Calu3 (cell line): ENCODE measurements around the gene PCDH19. TPM values are rescaled to one million over a fixed set of nuclear protein-coding genes. Genes with fewer than 3 reads are reported as not detected.
"Not testable (repeated sequence)": the region's sequence is repeated elsewhere in the genome, so short reads cannot be mapped to it uniquely, and the experiment has no call there.

Experiments
- BruUV-seq: library from RNA; stranded (reverse); fragments of 400-500 nt; replicated peaks from 2 replicates; lab custom pipeline; 2021; lab: Mats Ljungman, UMichigan
- CTCF ChIA-PET: fragments of 300-600 bp; sonication (Branson Sonifier 250); formaldehyde crosslinking; loops from one replicate; lab custom pipeline; 2022; ENCODE audit warnings: antibody characterized with exemption; lab: Charles Lee
- DNase-seq: peaks from one replicate; pipeline ENCODE4 v3.0.0; 2022
- H3K27ac Mint-ChIP-seq: one replicate; pipeline ENCODE4 v1.8.0; 2022; ENCODE audit warnings: mixed read lengths; ENCODE audit not compliant: unreplicated experiment
- H3K27me3 Mint-ChIP-seq: one replicate; pipeline ENCODE4 v1.8.0; 2022; ENCODE audit warnings: mixed read lengths; ENCODE audit not compliant: unreplicated experiment
- H3K36me3 Mint-ChIP-seq: one replicate; pipeline ENCODE4 v1.8.0; 2022; ENCODE audit warnings: mild to moderate bottlenecking, moderate library complexity, mixed read lengths; ENCODE audit not compliant: insufficient read depth, unreplicated experiment
- H3K4me1 Mint-ChIP-seq: one replicate; pipeline ENCODE4 v1.8.0; 2022; ENCODE audit warnings: mild to moderate bottlenecking, low read depth, mixed read lengths; ENCODE audit not compliant: unreplicated experiment
- H3K4me3 Mint-ChIP-seq: one replicate; pipeline ENCODE4 v1.8.0; 2022; ENCODE audit warnings: mild to moderate bottlenecking, low read depth, moderate library complexity, mixed read lengths; ENCODE audit not compliant: unreplicated experiment
- H3K9me3 Mint-ChIP-seq: one replicate; pipeline ENCODE4 v1.8.0; 2022; ENCODE audit warnings: low read depth, mixed read lengths; ENCODE audit not compliant: unreplicated experiment
- intact Hi-C: fragments of 100-400 bp; cut with micrococcal nuclease; formaldehyde crosslinking; loops from one replicate; pipeline ENCODE4 v1.10.0; 2022; ENCODE audit not compliant: unreplicated experiment
- total RNA-seq: library from RNA; stranded (reverse); gene quantifications from 2 replicates; pipeline ENCODE4 v1.2.3, GENCODE V29; 2022
- TF ChIP-seq, protein P1 (sequence below): fragments of 200-600 bp; IDR thresholded peaks from one replicate; pipeline ENCODE4 v1.8.0; 2022; ENCODE audit warnings: antibody characterized with exemption; ENCODE audit not compliant: unreplicated experiment

Gene PCDH19
- total RNA-seq, 1 experiment from 2014 or later: 0.50 TPM

DNA sequence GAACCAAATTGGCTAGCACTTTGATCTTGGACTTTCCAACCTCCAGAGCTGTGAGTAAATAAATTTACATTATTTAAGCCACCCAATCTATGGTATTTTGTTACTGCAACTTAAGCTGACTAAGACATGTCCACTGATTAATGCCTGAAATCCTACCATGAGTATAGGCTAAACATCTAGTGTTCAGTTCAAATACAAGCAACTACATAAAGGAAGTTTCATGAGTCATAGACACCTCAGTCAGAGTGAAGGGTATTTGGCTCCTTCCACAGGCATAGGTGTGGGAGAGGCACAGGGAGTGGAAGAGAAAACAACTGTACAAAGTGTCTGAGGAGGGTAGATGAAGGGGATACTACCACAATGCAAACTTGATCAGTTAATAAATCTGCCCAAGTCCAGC is 35.5 kb upstream of the PCDH19 start:
- Mint-ChIP-seq H3K9me3 (no peaks in the 10 kb centered on the region), H3K4me1 (no peaks in the 10 kb centered on the region), H3K4me3 (no peak overlapping the region), H3K36me3 (no peaks in the 10 kb centered on the region), H3K27ac (no peak overlapping the region), H3K27me3 (no peaks in the 10 kb centered on the region)
- no TSS peak for BruUV-seq
- TF ChIP-seq, protein P1, sequence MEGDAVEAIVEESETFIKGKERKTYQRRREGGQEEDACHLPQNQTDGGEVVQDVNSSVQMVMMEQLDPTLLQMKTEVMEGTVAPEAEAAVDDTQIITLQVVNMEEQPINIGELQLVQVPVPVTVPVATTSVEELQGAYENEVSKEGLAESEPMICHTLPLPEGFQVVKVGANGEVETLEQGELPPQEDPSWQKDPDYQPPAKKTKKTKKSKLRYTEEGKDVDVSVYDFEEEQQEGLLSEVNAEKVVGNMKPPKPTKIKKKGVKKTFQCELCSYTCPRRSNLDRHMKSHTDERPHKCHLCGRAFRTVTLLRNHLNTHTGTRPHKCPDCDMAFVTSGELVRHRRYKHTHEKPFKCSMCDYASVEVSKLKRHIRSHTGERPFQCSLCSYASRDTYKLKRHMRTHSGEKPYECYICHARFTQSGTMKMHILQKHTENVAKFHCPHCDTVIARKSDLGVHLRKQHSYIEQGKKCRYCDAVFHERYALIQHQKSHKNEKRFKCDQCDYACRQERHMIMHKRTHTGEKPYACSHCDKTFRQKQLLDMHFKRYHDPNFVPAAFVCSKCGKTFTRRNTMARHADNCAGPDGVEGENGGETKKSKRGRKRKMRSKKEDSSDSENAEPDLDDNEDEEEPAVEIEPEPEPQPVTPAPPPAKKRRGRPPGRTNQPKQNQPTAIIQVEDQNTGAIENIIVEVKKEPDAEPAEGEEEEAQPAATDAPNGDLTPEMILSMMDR: no peak
- intact Hi-C loops: no loop called here
- no peak for DNase-seq
- CTCF ChIA-PET: no interaction called here

GRCh38 chrX:100441321-100441720 is 31.2 kb upstream of the PCDH19 start:
- DNase-seq: not testable (repeated sequence)

DNA sequence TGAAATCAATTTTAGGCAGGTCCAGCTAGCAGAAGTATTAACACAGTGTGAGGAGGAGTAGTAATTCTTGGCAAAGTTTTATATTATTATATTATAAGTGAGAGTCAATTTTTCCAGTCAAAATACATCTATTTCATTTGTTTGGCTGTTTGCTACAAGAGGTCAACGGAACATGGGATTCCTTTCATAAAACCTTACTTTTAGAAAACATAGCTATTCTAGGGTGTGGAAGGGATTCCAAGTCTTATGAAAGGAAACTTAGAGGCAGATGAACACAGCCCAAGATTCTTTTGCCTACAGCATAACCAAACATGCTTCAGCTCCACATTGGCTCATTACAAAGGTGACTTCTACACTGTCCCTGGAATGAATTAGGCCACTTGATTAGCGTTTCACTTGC is 29.9 kb upstream of the PCDH19 start:
- Mint-ChIP-seq H3K36me3 (no peaks in the 10 kb centered on the region), H3K27ac (no peak overlapping the region), H3K4me1 (no peaks in the 10 kb centered on the region), H3K4me3 (no peak overlapping the region), H3K9me3 (no peaks in the 10 kb centered on the region), H3K27me3 (peaks cover 14% of the 10 kb centered on the region)
- intact Hi-C loops: no loop called here
- no peak for DNase-seq
- no TSS peak for BruUV-seq
- TF ChIP-seq, protein P1: no peak
- CTCF ChIA-PET: no interaction called here

More at GRCh38 chrX:100441321-100441720, 31.2 kb upstream of the PCDH19 start:
- H3K36me3 Mint-ChIP-seq, intact Hi-C loops, H3K4me1 Mint-ChIP-seq, H3K9me3 Mint-ChIP-seq, BruUV-seq, H3K4me3 Mint-ChIP-seq, H3K27ac Mint-ChIP-seq: not testable (repeated sequence)
- H3K27me3 Mint-ChIP-seq: peaks cover 14% of the 10 kb centered on the region
- CTCF ChIA-PET: interaction anchor here (1.3 kb wide), 1 partner anchor 9 kb away, joined by 4 read pairs; no protein-coding TSS in a partner anchor

DNA sequence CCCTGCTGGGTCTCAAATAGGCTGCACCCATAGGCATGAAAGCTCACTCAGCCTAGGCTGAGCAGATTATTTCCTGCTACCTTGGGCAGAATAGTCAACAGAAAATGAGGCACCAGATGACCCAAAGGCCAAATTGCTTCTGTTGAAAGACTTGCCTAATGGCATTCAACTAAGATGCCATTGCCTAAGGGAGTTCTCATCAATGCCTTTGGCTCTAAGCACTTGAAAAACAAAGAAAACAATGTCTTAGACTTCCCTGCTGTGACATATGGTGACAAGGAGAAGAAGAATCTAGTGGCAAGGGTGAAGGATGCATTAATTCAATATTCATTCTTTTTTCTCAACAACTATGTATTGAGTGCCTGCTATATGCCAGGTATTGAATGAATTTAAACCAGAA is 25.7 kb upstream of the PCDH19 start:
- no peaks in the 10 kb centered on the region for H3K36me3 Mint-ChIP-seq
- DNase-seq: no peak
- CTCF ChIA-PET: no interaction called here
- TF ChIP-seq, protein P1: no peak
- intact Hi-C loops: no loop called here
- H3K27me3 Mint-ChIP-seq: peaks cover 14% of the 10 kb centered on the region
- peaks cover 3% of the 10 kb centered on the region for H3K9me3 Mint-ChIP-seq
- no TSS peak for BruUV-seq
- H3K4me3 Mint-ChIP-seq: no peak overlapping the region
- no peak overlapping the region for H3K27ac Mint-ChIP-seq
- no peaks in the 10 kb centered on the region for H3K4me1 Mint-ChIP-seq

- TF ChIP-seq, protein P1: no peak
- H3K9me3 Mint-ChIP-seq: no peaks in the 10 kb centered on the region
- DNase-seq: peak; percentile 14
Measured at GRCh38 chrX:100424012-100424411, 13.9 kb upstream of the PCDH19 start.

More at GRCh38 chrX:100424012-100424411, 13.9 kb upstream of the PCDH19 start:
- Mint-ChIP-seq H3K4me3 (no peak overlapping the region), H3K4me1 (no peaks in the 10 kb centered on the region), H3K27me3 (peaks cover 8% of the 10 kb centered on the region), H3K27ac (no peak overlapping the region), H3K36me3 (no peaks in the 10 kb centered on the region)
- CTCF ChIA-PET: interaction anchor here (0.5 to 0.9 kb wide), 2 partner anchors 70 to 345 kb away, joined by 3 read pairs; no protein-coding TSS in a partner anchor
- BruUV-seq: no TSS peak
- intact Hi-C loops: loop anchor here (10.0 kb wide), 1 partner anchor 181 kb away; no protein-coding TSS in a partner anchor
